Lung (tissue), 12 donors: ENCODE measurements around the gene UNC93B1. TPM values are rescaled to one million over a fixed set of nuclear protein-coding genes. Genes with fewer than 3 reads are reported as not detected.

Source experiments
- ATAC-seq: fragments of 200-7000 bp; cut with Tn5 transposase; one replicate; pipeline ENCODE4 v1.9.1; 2020; ENCODE audit warnings: moderate number of reproducible peaks; ENCODE audit not compliant: insufficient read depth, low FRiP score
- DNase-seq, 3 donors: peaks; one replicate each; pipeline ENCODE4 v3.0.0-alpha.2; 2013 to 2017
- H3K27ac ChIP-seq, 2 donors: one replicate each; pipeline ENCODE4 v1.5.1; 2013; ENCODE audit warnings: mild to moderate bottlenecking in 2 of 2, moderate library complexity in 2 of 2, control low read depth in 1 of 2, inconsistent platforms in 1 of 2, low read depth in 1 of 2, low read length in 1 of 2
- H3K27me3 ChIP-seq, 3 donors: one replicate each; pipeline ENCODE4 v1.5.1; 2013; ENCODE audit warnings: low read length in 2 of 3; ENCODE audit not compliant: control insufficient read depth in 3 of 3, insufficient read depth in 3 of 3
- H3K36me3 ChIP-seq, 4 donors: one replicate each; pipeline ENCODE4 v1.5.1; 2013; ENCODE audit warnings: low read length in 4 of 4, mild to moderate bottlenecking in 1 of 4, moderate library complexity in 1 of 4; ENCODE audit not compliant: control insufficient read depth in 4 of 4, insufficient read depth in 4 of 4
- H3K4me1 ChIP-seq, 5 donors: one replicate each; pipeline ENCODE4 v1.5.1; 2013; ENCODE audit warnings: low read length in 5 of 5, mild to moderate bottlenecking in 2 of 5, moderate library complexity in 1 of 5; ENCODE audit not compliant: control insufficient read depth in 5 of 5, insufficient read depth in 5 of 5
- H3K4me3 ChIP-seq: one replicate; pipeline ENCODE4 v1.5.1; 2013; ENCODE audit warnings: mild to moderate bottlenecking, control low read depth, moderate library complexity
- H3K9ac ChIP-seq, 2 donors: one replicate each; pipeline ENCODE4 v1.5.1; 2013; ENCODE audit warnings: low read length in 2 of 2, control low read depth in 1 of 2; ENCODE audit not compliant: insufficient read depth in 1 of 2
- H3K9me3 ChIP-seq, 4 donors: one replicate each; pipeline ENCODE4 v1.5.1; 2013; ENCODE audit warnings: low read length in 3 of 4, mild to moderate bottlenecking in 1 of 4, moderate library complexity in 1 of 4; ENCODE audit not compliant: control insufficient read depth in 4 of 4, insufficient read depth in 3 of 4
- CTCF ChIP-seq: IDR thresholded peaks from 2 replicates; pipeline ENCODE4 v1.5.1; 2012; ENCODE audit warnings: mild to moderate bottlenecking; ENCODE audit errors: control extremely low read depth, extremely low read depth
- WGBS, 2 donors: extraction: QIAGEN DNeasy Blood & Tissue Kit; methylation state at CpG; one replicate each; pipeline ENCODE4 v1.1.7; 2013; 5-methylcytosine and 5-hydroxymethylcytosine counted together
- polyA plus RNA-seq, 2 donors: library from polyadenylated mRNA; stranded (reverse); fragments of 200-250 nt; gene quantifications; one replicate each; pipeline ENCODE4 v1.2.1, GENCODE V29; 2013
- total RNA-seq, 2 donors: library from RNA; depleted of rRNA in 1 of 2; stranded (reverse); fragments of >200 nt in 1 of 2; gene quantifications; one replicate each; pipeline ENCODE4 v1.2.1, GENCODE V29; 2014 to 2021
- donor health status: control.
- donor health status: control.
- donor health status: Bipolar disorder and iron deficiency.
- donor health status: healthy.
- donor health status: DM: yes; HTN: yes; CAD: no.

Gene UNC93B1
- total and polyA plus RNA-seq, 4 donors = 44.3 to 124 (median 87.8) TPM

- Histone ChIP-seq H3K4me3 (no peak overlapping the region), H3K9ac (no peak overlapping the region), H3K9me3 (peaks cover 0 to 2% (median 0%) of the 10 kb centered on the region in 4 donors), H3K27ac (no peak overlapping the region), H3K27me3 (no peaks in the 10 kb centered on the region), H3K4me1 (peaks cover 0 to 9% (median 0%) of the 10 kb centered on the region in 5 donors), H3K36me3 (peaks cover 0 to 7% (median 0%) of the 10 kb centered on the region in 4 donors)
- peak in 1 of 3 donors; percentile 3 for DNase-seq
- ATAC-seq = no peak
- 72 to 82% methylated on average over 9 of the region's 9 CpGs for WGBS, 2 donors
- no peak for TF ChIP-seq CTCF
These were observed 5.5 kb downstream of the UNC93B1 start for GRCh38 chr11:67998150-67999045.

GRCh38 chr11:67997475-67997921 is 6.4 kb downstream of the UNC93B1 start:
- H3K9me3 ChIP-seq = no peaks in the 10 kb centered on the region
- H3K27ac ChIP-seq = no peak overlapping the region
- H3K4me1 ChIP-seq = peaks cover 0 to 5% (median 0%) of the 10 kb centered on the region in 5 donors
- no peak overlapping the region for H3K9ac ChIP-seq
- no peak overlapping the region for H3K4me3 ChIP-seq
- no peak for TF ChIP-seq CTCF
- no peaks in the 10 kb centered on the region for H3K27me3 ChIP-seq
- WGBS, 2 donors = 91% methylated on average over 29 of the region's 29 CpGs
- H3K36me3 ChIP-seq = peaks cover 0 to 7% (median 0%) of the 10 kb centered on the region in 4 donors
- DNase-seq = no peak
- ATAC-seq = no peak

GRCh38 chr11:67996622-67997474 is 7.0 kb downstream of the UNC93B1 start:
- Histone ChIP-seq H3K36me3 (peaks cover 0 to 7% (median 0%) of the 10 kb centered on the region in 4 donors), H3K9me3 (no peaks in the 10 kb centered on the region), H3K9ac (no peak overlapping the region), H3K27ac (no peak overlapping the region), H3K4me3 (no peak overlapping the region), H3K27me3 (no peaks in the 10 kb centered on the region), H3K4me1 (peaks cover 0 to 5% (median 0%) of the 10 kb centered on the region in 5 donors)
- no peak for TF ChIP-seq CTCF
- 62 to 75% methylated on average over 35 to 41 of the region's 41 CpGs for WGBS, 2 donors
- DNase-seq (peak in 2 of 3 donors; percentile 33), ATAC-seq (peak; percentile 90)
